DOHH2 (cell line): ENCODE data around the gene GABRB1.

ENCODE experiments used
- H3F3A ChIP-seq: fragments of 200-600 bp; sonication (generic), shearing (Covaris generic); 2 replicates; pipeline ENCODE4 v1.6.0; 2016; ENCODE audit warnings: antibody characterized with exemption, mild to moderate bottlenecking; ENCODE audit not compliant: control insufficient read depth, insufficient read depth
- H3K27ac ChIP-seq: fragments of 200-600 bp; sonication (generic); 2 replicates; pipeline ENCODE4 v1.5.1; 2014; ENCODE audit warnings: low read depth, mild to moderate bottlenecking, low read length, moderate library complexity
- H3K27me3 ChIP-seq: fragments of 200-600 bp; sonication (generic); 2 replicates; pipeline ENCODE4 v1.6.1; 2014; ENCODE audit warnings: mild to moderate bottlenecking, low read length, mixed read lengths; ENCODE audit not compliant: control insufficient read depth
- H3K36me3 ChIP-seq: fragments of 200-600 bp; sonication (generic); 2 replicates; pipeline ENCODE4 v1.6.1; 2014; ENCODE audit warnings: mild to moderate bottlenecking, low read length, moderate library complexity, mixed read lengths; ENCODE audit not compliant: control insufficient read depth
- H3K4me1 ChIP-seq: fragments of 200-600 bp; sonication (generic); 2 replicates; pipeline ENCODE4 v1.6.1; 2014; ENCODE audit warnings: mild to moderate bottlenecking, low read length, mixed read lengths; ENCODE audit not compliant: control insufficient read depth
- H3K4me2 ChIP-seq: fragments of 200-600 bp; sonication (generic); 2 replicates; pipeline ENCODE4 v1.6.0; 2014; ENCODE audit warnings: mild to moderate bottlenecking, low read length, moderate library complexity
- H3K4me3 ChIP-seq: fragments of 200-600 bp; sonication (generic); 2 replicates; pipeline ENCODE4 v1.5.1; 2014; ENCODE audit warnings: mild to moderate bottlenecking, low read length, mixed read lengths
- H3K79me2 ChIP-seq: fragments of 200-600 bp; sonication (generic); 2 replicates; pipeline ENCODE4 v1.6.1; 2014; ENCODE audit warnings: mild to moderate bottlenecking, low read length, mixed read lengths; ENCODE audit not compliant: control insufficient read depth
- H3K9me2 ChIP-seq: fragments of 200-600 bp; sonication (generic); replicated peaks from 2 replicates; pipeline ENCODE4 v1.6.1; 2014; ENCODE audit warnings: mild to moderate bottlenecking, low read length, mixed read lengths; ENCODE audit not compliant: control insufficient read depth
- H3K9me3 ChIP-seq: fragments of 200-600 bp; sonication (generic); 2 replicates; pipeline ENCODE4 v1.6.1; 2014; ENCODE audit warnings: antibody characterized with exemption, low read length, mixed read lengths; ENCODE audit not compliant: control insufficient read depth, insufficient read depth
- H4K20me1 ChIP-seq: fragments of 200-600 bp; sonication (generic); 2 replicates; pipeline ENCODE4 v1.6.0; 2014; ENCODE audit warnings: low read depth, mild to moderate bottlenecking, antibody characterized with exemption, low read length, moderate library complexity; ENCODE audit not compliant: control insufficient read depth, insufficient read depth
- CTCF ChIP-seq: fragments of 200-600 bp; sonication (generic); IDR thresholded peaks from one replicate; pipeline ENCODE4 v1.5.1; 2014; ENCODE audit warnings: antibody characterized with exemption, mild to moderate bottlenecking, low read depth, low read length; ENCODE audit not compliant: poor library complexity, severe bottlenecking
- EZH2phosphoT487 ChIP-seq: fragments of 200-600 bp; sonication (generic); IDR thresholded peaks from 2 replicates; pipeline ENCODE4 v1.6.1; 2017; ENCODE audit warnings: borderline replicate concordance, mild to moderate bottlenecking, antibody characterized with exemption, low read length, moderate library complexity, mixed read lengths

The GABRB1 gene

GRCh38 chr4:46999566-46999965 lies 31.8 kb upstream of the GABRB1 start:
- no peak overlapping the region for H3K4me3 ChIP-seq
- TF ChIP-seq EZH2phosphoT487 (no peak), CTCF (no peak)
- no peaks in the 10 kb centered on the region for H3K4me1 ChIP-seq
- no peaks in the 10 kb centered on the region for H4K20me1 ChIP-seq
- no peaks in the 10 kb centered on the region for H3K79me2 ChIP-seq
- H3K9me3 ChIP-seq = no peaks in the 10 kb centered on the region
- no peak overlapping the region for H3K27ac ChIP-seq
- H3K4me2 ChIP-seq = no peak overlapping the region
- H3K36me3 ChIP-seq = no peaks in the 10 kb centered on the region
- H3F3A ChIP-seq = no peaks in the 10 kb centered on the region
- no peaks in the 10 kb centered on the region for H3K9me2 ChIP-seq
- H3K27me3 ChIP-seq = no peaks in the 10 kb centered on the region; the same call in 1 of the 2 replicates

- Histone ChIP-seq H3F3A (no peaks in the 10 kb centered on the region), H3K36me3 (no peaks in the 10 kb centered on the region), H3K27ac (no peak overlapping the region), H3K4me1 (no peaks in the 10 kb centered on the region), H3K79me2 (no peaks in the 10 kb centered on the region), H3K4me3 (no peak overlapping the region), H3K9me2 (no peaks in the 10 kb centered on the region), H3K4me2 (no peak overlapping the region), H3K9me3 (no peaks in the 10 kb centered on the region), H4K20me1 (no peaks in the 10 kb centered on the region), H3K27me3 (no peaks in the 10 kb centered on the region; the same call in 1 of the 2 replicates)
- TF ChIP-seq CTCF = no peak
- TF ChIP-seq EZH2phosphoT487 = no peak
Measured at GRCh38 chr4:47000406-47000805, 31.0 kb upstream of the GABRB1 start.

GRCh38 chr4:47002580-47002979 lies 28.8 kb upstream of the GABRB1 start:
- Histone ChIP-seq H3K27me3 (no peaks in the 10 kb centered on the region; the same call in 1 of the 2 replicates), H3K4me1 (no peaks in the 10 kb centered on the region), H3K4me3 (no peak overlapping the region), H3F3A (no peaks in the 10 kb centered on the region), H3K9me2 (no peaks in the 10 kb centered on the region), H3K9me3 (no peaks in the 10 kb centered on the region), H3K36me3 (no peaks in the 10 kb centered on the region), H4K20me1 (no peaks in the 10 kb centered on the region), H3K27ac (no peak overlapping the region), H3K79me2 (no peaks in the 10 kb centered on the region), H3K4me2 (no peak overlapping the region)
- TF ChIP-seq EZH2phosphoT487 (no peak), CTCF (no peak)
